Lower leg skin (tissue), 3 donors: ENCODE results near the gene ZNF41.

ENCODE experiments used
- CTCF ChIP-seq, 3 donors: fragments of 450-650 bp; IDR thresholded peaks; one replicate each; pipeline ENCODE4 v1.5.1; 2016; ENCODE audit warnings: antibody characterized with exemption in 3 of 3, mild to moderate bottlenecking in 3 of 3, moderate library complexity in 2 of 3
- POLR2A ChIP-seq, 2 donors: fragments of 450-650 bp; IDR thresholded peaks; one replicate each; pipeline ENCODE4 v1.6.1; 2016 to 2017; ENCODE audit warnings: antibody characterized with exemption in 2 of 2, mild to moderate bottlenecking in 1 of 2, moderate library complexity in 1 of 2

GRCh38 chrX:47499293-47499692 lies 16.3 kb upstream of the ZNF41 start:
- TF ChIP-seq CTCF (IDR thresholded peaks at IDR 0.05) (no peak), POLR2A (IDR thresholded peaks at IDR 0.05) (no peak)
